ENCODE results near the gene SH2B3.
A peak's percentile ranks its signal among the peaks of the same experiment; 100 is the strongest.

The SH2B3 gene

DNA sequence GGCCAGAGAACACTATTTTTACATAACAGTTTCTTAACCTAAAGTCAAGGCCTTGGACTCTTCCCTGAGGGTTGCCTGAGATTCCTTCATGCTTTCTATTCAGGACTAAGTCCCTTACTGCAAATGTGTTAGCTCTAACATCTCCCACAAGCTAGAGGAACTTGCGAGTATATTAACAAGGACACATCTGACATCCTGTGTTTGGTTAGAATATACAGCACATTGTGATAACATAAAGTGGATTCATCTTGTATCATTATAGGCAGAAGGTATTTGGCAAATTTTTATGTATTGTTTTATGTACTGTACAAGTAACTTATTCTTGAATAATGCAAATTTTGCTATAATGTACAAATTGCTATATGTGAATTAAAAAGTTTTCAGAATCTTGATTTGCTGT lies 45.5 kb downstream of the SH2B3 start:
- H3F3A ChIP-seq (ENCODE audit: control insufficient read depth, insufficient read depth): peaks cover 21% of the 10 kb centered on the region
- no peak overlapping the region for H3K4me2 ChIP-seq (ENCODE audit: low read length)
- H3K4me3 ChIP-seq (ENCODE audit: low read length): no peak overlapping the region
- no peaks in the 10 kb centered on the region for H3K9me2 ChIP-seq (replicated peaks; ENCODE audit: control insufficient read depth, low read length)
- H3K9me3 ChIP-seq (ENCODE audit: control insufficient read depth, insufficient read depth, low read length): no peaks in the 10 kb centered on the region
- H3K27ac ChIP-seq (ENCODE audit: low read depth, low read length): no peak overlapping the region
- no peaks in the 10 kb centered on the region for H3K79me2 ChIP-seq (ENCODE audit: control insufficient read depth, low read length)
- peaks cover 5% of the 10 kb centered on the region; the same call in 1 of the 2 replicates for H4K20me1 ChIP-seq (ENCODE audit: control insufficient read depth, insufficient read depth, low read depth, low read length)
- H3K4me1 ChIP-seq (ENCODE audit: control insufficient read depth, low read length): peaks cover 1% of the 10 kb centered on the region
- no peak for TF ChIP-seq EZH2phosphoT487 (IDR thresholded peaks at IDR 0.05; ENCODE audit: borderline replicate concordance, low read length)
- TF ChIP-seq, protein P1, sequence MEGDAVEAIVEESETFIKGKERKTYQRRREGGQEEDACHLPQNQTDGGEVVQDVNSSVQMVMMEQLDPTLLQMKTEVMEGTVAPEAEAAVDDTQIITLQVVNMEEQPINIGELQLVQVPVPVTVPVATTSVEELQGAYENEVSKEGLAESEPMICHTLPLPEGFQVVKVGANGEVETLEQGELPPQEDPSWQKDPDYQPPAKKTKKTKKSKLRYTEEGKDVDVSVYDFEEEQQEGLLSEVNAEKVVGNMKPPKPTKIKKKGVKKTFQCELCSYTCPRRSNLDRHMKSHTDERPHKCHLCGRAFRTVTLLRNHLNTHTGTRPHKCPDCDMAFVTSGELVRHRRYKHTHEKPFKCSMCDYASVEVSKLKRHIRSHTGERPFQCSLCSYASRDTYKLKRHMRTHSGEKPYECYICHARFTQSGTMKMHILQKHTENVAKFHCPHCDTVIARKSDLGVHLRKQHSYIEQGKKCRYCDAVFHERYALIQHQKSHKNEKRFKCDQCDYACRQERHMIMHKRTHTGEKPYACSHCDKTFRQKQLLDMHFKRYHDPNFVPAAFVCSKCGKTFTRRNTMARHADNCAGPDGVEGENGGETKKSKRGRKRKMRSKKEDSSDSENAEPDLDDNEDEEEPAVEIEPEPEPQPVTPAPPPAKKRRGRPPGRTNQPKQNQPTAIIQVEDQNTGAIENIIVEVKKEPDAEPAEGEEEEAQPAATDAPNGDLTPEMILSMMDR (IDR thresholded peaks at IDR 0.05; ENCODE audit: low read depth, low read length, poor library complexity, severe bottlenecking): no peak
- H3K36me3 ChIP-seq (ENCODE audit: control insufficient read depth, low read length): peaks cover 82% of the 10 kb centered on the region
- no peaks in the 10 kb centered on the region for H3K27me3 ChIP-seq (ENCODE audit: control insufficient read depth, low read length)

DNA sequence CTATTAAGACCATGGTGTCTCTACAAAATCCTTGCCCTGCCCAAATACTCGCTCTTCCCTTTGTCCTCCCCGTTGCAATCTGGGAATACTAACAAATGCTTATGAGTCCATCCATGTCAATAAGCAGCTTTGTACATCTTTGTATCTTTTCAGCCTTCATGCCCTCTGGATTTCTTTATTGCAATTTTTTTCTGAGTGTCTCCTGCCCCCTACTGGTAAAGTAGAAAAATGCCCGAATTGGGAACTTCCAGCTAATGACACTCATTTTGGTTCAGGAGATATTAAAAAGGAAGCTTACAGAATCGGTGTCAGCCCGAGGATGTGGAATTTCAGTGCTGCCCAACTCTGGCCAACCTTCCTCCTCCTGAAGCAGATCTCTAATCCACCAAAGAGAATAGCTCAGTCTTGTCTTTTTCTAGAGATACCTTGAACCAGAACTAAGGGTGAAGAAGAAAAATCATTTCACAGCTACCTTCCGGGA lies 46.0 kb downstream of the SH2B3 start:
- Histone ChIP-seq H3K36me3 (ENCODE audit: control insufficient read depth, low read length) (peaks cover 79% of the 10 kb centered on the region), H3K9me2 (replicated peaks; ENCODE audit: control insufficient read depth, low read length) (no peaks in the 10 kb centered on the region), H3K27ac (ENCODE audit: low read depth, low read length) (no peak overlapping the region), H4K20me1 (ENCODE audit: control insufficient read depth, insufficient read depth, low read depth, low read length) (peaks cover 5% of the 10 kb centered on the region; the same call in 1 of the 2 replicates), H3F3A (ENCODE audit: control insufficient read depth, insufficient read depth) (peaks cover 21% of the 10 kb centered on the region), H3K79me2 (ENCODE audit: control insufficient read depth, low read length) (no peaks in the 10 kb centered on the region), H3K4me3 (ENCODE audit: low read length) (no peak overlapping the region), H3K4me2 (ENCODE audit: low read length) (no peak overlapping the region), H3K9me3 (ENCODE audit: control insufficient read depth, insufficient read depth, low read length) (no peaks in the 10 kb centered on the region), H3K27me3 (ENCODE audit: control insufficient read depth, low read length) (no peaks in the 10 kb centered on the region), H3K4me1 (ENCODE audit: control insufficient read depth, low read length) (no peaks in the 10 kb centered on the region)
- TF ChIP-seq, protein P1 (IDR thresholded peaks at IDR 0.05; ENCODE audit: low read depth, low read length, poor library complexity, severe bottlenecking): peak; percentile 91
- no peak for TF ChIP-seq EZH2phosphoT487 (IDR thresholded peaks at IDR 0.05; ENCODE audit: borderline replicate concordance, low read length)

DNA sequence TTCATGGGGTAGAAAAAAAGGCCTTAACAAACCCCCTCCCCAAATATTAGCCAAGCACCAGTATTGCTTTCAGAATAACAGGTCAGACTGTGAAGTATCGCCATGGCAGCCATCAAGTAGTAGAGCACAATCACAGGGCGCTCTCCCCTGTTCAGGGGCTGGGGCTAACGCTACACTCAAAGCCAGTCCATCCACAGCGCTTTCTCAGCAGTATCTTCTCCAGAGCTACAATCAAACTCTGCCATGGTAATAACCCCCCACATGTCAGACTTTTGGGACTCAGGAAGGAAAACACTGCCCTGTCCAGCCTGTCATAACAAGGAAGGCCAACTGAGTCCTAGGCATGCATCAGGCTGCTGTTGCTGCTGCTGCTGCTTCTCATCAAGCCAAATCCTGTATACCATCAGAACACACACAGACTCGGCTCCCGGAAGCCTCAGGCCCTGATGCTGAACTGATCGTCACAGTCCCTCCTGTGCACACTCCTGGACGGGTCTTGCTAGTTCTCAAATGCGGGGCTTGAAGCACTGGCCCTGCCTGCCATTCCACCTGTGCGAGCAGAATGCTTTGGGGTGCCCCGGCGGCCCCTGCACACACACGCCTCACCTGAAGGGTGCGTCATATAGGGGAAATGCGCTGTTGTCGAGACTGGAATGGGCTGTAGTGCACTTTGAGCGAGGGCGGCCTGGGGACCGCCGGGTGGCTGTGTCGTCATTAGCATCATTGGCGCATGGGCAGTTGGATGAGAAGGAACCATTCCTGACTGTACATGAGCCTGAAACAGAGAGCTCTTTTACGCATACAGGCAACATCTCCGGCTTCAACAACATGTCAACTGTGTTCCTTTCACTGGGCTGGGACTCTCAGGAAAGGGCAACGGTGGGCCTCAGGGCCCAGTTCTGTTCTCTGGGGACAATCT lies 47.6 kb downstream of the SH2B3 start:
- H3K4me2 ChIP-seq (ENCODE audit: low read length): no peak overlapping the region
- H3K27ac ChIP-seq (ENCODE audit: low read depth, low read length): no peak overlapping the region
- no peaks in the 10 kb centered on the region for H3K79me2 ChIP-seq (ENCODE audit: control insufficient read depth, low read length)
- TF ChIP-seq, protein P1 (IDR thresholded peaks at IDR 0.05; ENCODE audit: low read depth, low read length, poor library complexity, severe bottlenecking): no peak
- H3K4me3 ChIP-seq (ENCODE audit: low read length): no peak overlapping the region
- peaks cover 5% of the 10 kb centered on the region; the same call in 1 of the 2 replicates for H4K20me1 ChIP-seq (ENCODE audit: control insufficient read depth, insufficient read depth, low read depth, low read length)
- no peaks in the 10 kb centered on the region for H3K27me3 ChIP-seq (ENCODE audit: control insufficient read depth, low read length)
- H3K9me3 ChIP-seq (ENCODE audit: control insufficient read depth, insufficient read depth, low read length): no peaks in the 10 kb centered on the region
- H3K4me1 ChIP-seq (ENCODE audit: control insufficient read depth, low read length): no peaks in the 10 kb centered on the region
- H3K9me2 ChIP-seq (replicated peaks; ENCODE audit: control insufficient read depth, low read length): no peaks in the 10 kb centered on the region
- peaks cover 21% of the 10 kb centered on the region for H3F3A ChIP-seq (ENCODE audit: control insufficient read depth, insufficient read depth)
- H3K36me3 ChIP-seq (ENCODE audit: control insufficient read depth, low read length): peaks cover 72% of the 10 kb centered on the region

Measured in DOHH2 (cell line).